ENCODE measurements around the gene EVA1A.

The EVA1A gene

GRCh38 chr2:75464348-75464946 lies 96.3 kb downstream of the EVA1A start:
- Histone ChIP-seq H3K9me3 (no peaks in the 10 kb centered on the region), H3K4me1 (no peaks in the 10 kb centered on the region), H3K27me3 (no peaks in the 10 kb centered on the region), H3K36me3 (no peaks in the 10 kb centered on the region), H3K27ac (no peak overlapping the region), H3K4me3 (no peak overlapping the region)
- no peak for TF ChIP-seq CTCF (IDR thresholded peaks at IDR 0.05)
- no peak for DNase-seq
- intact Hi-C loops (cut with DNase I; ENCODE audit: low total_unique reads) = no loop called here

GRCh38 chr2:75462721-75463120 lies 98.0 kb downstream of the EVA1A start:
- intact Hi-C loops (cut with DNase I; ENCODE audit: low total_unique reads) = no loop called here
- no peaks in the 10 kb centered on the region for H3K9me3 ChIP-seq
- H3K4me1 ChIP-seq = no peaks in the 10 kb centered on the region
- no peak for TF ChIP-seq CTCF (IDR thresholded peaks at IDR 0.05)
- no peak for DNase-seq
- H3K36me3 ChIP-seq = no peaks in the 10 kb centered on the region
- H3K27me3 ChIP-seq = no peaks in the 10 kb centered on the region
- H3K27ac ChIP-seq = no peak overlapping the region
- no peak overlapping the region for H3K4me3 ChIP-seq

GRCh38 chr2:75462206-75462605 lies 98.5 kb downstream of the EVA1A start:
- no peak for DNase-seq
- Histone ChIP-seq H3K27ac (no peak overlapping the region), H3K9me3 (no peaks in the 10 kb centered on the region), H3K36me3 (no peaks in the 10 kb centered on the region), H3K4me3 (no peak overlapping the region), H3K27me3 (no peaks in the 10 kb centered on the region), H3K4me1 (no peaks in the 10 kb centered on the region)
- no peak for TF ChIP-seq CTCF (IDR thresholded peaks at IDR 0.05)
- intact Hi-C loops (cut with DNase I; ENCODE audit: low total_unique reads) = no loop called here

- H3K4me1 ChIP-seq = no peaks in the 10 kb centered on the region
- H3K36me3 ChIP-seq = no peaks in the 10 kb centered on the region
- H3K27me3 ChIP-seq = no peaks in the 10 kb centered on the region
- no peaks in the 10 kb centered on the region for H3K9me3 ChIP-seq
- no peak overlapping the region for H3K4me3 ChIP-seq
- H3K27ac ChIP-seq = no peak overlapping the region
- intact Hi-C loops (cut with DNase I; ENCODE audit: low total_unique reads) = no loop called here
- no peak for DNase-seq
- TF ChIP-seq CTCF (IDR thresholded peaks at IDR 0.05) = no peak
These were observed 100.1 kb downstream of the EVA1A start for GRCh38 chr2:75460630-75461029.

GRCh38 chr2:75459565-75460310 lies 101.0 kb downstream of the EVA1A start:
- TF ChIP-seq CTCF (IDR thresholded peaks at IDR 0.05) = no peak
- H3K4me3 ChIP-seq = no peak overlapping the region
- DNase-seq = no peak
- no peaks in the 10 kb centered on the region for H3K27me3 ChIP-seq
- intact Hi-C loops (cut with DNase I; ENCODE audit: low total_unique reads) = no loop called here
- no peaks in the 10 kb centered on the region for H3K4me1 ChIP-seq
- H3K36me3 ChIP-seq = no peaks in the 10 kb centered on the region
- H3K27ac ChIP-seq = no peak overlapping the region
- no peaks in the 10 kb centered on the region for H3K9me3 ChIP-seq
